Measurements from ENCODE around the gene BTN3A1. TPM values are rescaled to one million over a fixed set of nuclear protein-coding genes. Genes with fewer than 3 reads are reported as not detected.

BTN3A1 gene
- total RNA-seq, 1 experiment from 2014 or later: 2.0 TPM

DNA sequence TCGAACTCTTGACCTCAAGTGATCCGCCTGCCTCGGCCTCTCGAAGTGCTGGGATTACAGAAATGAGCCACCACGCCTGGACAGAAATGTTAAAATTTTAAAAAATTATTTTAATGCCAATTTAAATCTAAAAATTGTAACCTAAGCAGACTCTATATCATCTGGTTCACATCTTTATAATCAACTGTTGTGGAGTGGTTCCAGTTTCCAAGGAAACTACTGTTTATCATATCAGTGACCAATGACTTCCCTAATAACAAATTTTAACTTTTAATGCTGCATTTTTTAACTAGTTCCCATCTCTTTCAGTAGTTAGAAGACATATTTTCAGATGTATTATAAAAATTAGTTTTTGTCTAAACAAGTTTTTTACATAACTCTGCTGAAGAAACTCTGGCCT, 42.3 kb upstream of the BTN3A1 start:
- POLR2A ChIA-PET: no interaction called here
- Mint-ChIP-seq H3K4me3 (ENCODE audit: unreplicated experiment) (no peak overlapping the region), H3K27me3 (ENCODE audit: insufficient read depth, unreplicated experiment) (no peaks in the 10 kb centered on the region), H3K27ac (ENCODE audit: unreplicated experiment) (no peak overlapping the region), H3K36me3 (ENCODE audit: insufficient read depth, unreplicated experiment) (no peaks in the 10 kb centered on the region), H3K9me3 (ENCODE audit: unreplicated experiment) (no peaks in the 10 kb centered on the region), H3K4me1 (ENCODE audit: low read depth, unreplicated experiment) (peaks cover 7% of the 10 kb centered on the region)
- CTCF ChIA-PET: no interaction called here
- peaks cover 4% of the 10 kb centered on the region for H3K4me1 ChIP-seq
- H3K9me3 ChIP-seq: no peaks in the 10 kb centered on the region
- no peak overlapping the region for H3K4me3 ChIP-seq (ENCODE audit: low read depth, low read length)
- BruUV-seq (replicated peaks): no TSS peak
- intact Hi-C loops (cut with micrococcal nuclease; ENCODE audit: unreplicated experiment): no loop called here
- TF ChIP-seq, protein P1, sequence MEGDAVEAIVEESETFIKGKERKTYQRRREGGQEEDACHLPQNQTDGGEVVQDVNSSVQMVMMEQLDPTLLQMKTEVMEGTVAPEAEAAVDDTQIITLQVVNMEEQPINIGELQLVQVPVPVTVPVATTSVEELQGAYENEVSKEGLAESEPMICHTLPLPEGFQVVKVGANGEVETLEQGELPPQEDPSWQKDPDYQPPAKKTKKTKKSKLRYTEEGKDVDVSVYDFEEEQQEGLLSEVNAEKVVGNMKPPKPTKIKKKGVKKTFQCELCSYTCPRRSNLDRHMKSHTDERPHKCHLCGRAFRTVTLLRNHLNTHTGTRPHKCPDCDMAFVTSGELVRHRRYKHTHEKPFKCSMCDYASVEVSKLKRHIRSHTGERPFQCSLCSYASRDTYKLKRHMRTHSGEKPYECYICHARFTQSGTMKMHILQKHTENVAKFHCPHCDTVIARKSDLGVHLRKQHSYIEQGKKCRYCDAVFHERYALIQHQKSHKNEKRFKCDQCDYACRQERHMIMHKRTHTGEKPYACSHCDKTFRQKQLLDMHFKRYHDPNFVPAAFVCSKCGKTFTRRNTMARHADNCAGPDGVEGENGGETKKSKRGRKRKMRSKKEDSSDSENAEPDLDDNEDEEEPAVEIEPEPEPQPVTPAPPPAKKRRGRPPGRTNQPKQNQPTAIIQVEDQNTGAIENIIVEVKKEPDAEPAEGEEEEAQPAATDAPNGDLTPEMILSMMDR (IDR thresholded peaks at IDR 0.05; ENCODE audit: insufficient read depth in 1 of 2, low read depth in 1 of 2, low read length in 1 of 2, severe bottlenecking in 1 of 2, unreplicated experiment in 1 of 2): no peak
- no peak for DNase-seq
- H3K27me3 ChIP-seq (replicated peaks; ENCODE audit: control insufficient read depth, insufficient read depth, low read length): no peaks in the 10 kb centered on the region
- no peaks in the 10 kb centered on the region for H3K36me3 ChIP-seq (ENCODE audit: control insufficient read depth, insufficient read depth, low read length)

DNA sequence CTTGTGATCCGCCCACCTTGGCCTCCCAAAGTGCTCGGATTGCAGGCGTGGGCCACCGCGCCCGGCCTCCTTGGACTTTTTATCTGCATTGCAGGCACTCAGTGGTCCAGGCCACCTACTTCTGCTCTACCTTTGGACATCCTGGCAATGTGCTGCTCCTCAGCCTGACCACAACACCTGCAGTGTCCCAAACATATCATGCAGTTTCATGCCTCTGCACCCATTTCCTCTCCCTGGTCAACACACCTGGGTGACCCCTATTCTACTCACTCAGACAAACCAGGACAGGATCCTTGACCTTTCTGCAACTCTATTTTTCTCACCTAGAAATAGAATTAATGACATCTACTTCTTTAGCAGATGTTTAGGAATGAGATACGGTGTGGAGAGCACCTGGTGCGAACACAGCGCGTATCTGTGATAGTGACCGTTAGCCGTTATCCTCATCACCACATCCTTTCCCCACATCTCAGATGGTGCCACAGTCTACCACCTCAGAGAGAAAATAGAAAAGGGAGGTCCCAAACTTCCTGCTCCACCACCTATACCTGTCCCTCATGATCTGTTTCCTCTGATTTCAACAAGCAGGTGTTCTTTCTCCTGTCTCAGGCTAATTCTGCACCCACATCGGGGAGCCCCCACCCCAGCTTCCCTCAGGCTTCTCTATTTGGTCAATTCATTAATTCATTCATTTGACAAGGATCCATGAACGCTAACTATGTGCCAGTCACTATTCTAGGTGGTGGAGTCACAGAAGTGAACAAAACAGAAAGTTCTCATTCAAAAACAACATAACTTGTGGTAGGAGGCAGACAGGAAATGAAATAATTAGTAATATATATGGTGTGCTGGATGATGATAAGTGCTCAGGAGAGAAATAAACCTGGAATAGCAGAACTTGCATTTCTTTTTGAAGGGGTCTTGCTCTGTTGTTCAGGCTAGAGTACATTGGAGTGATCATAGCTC, 41.3 kb upstream of the BTN3A1 start:
- POLR2A ChIA-PET: no interaction called here
- intact Hi-C loops (cut with micrococcal nuclease; ENCODE audit: unreplicated experiment): no loop called here
- Mint-ChIP-seq H3K4me3 (ENCODE audit: unreplicated experiment) (no peak overlapping the region), H3K4me1 (ENCODE audit: low read depth, unreplicated experiment) (peaks cover 7% of the 10 kb centered on the region), H3K36me3 (ENCODE audit: insufficient read depth, unreplicated experiment) (no peaks in the 10 kb centered on the region), H3K27me3 (ENCODE audit: insufficient read depth, unreplicated experiment) (no peaks in the 10 kb centered on the region), H3K9me3 (ENCODE audit: unreplicated experiment) (no peaks in the 10 kb centered on the region), H3K27ac (ENCODE audit: unreplicated experiment) (no peak overlapping the region)
- no peaks in the 10 kb centered on the region for H3K9me3 ChIP-seq
- no peaks in the 10 kb centered on the region for H3K36me3 ChIP-seq (ENCODE audit: control insufficient read depth, insufficient read depth, low read length)
- no peak for DNase-seq
- CTCF ChIA-PET: no interaction called here
- no peaks in the 10 kb centered on the region for H3K27me3 ChIP-seq (replicated peaks; ENCODE audit: control insufficient read depth, insufficient read depth, low read length)
- H3K4me1 ChIP-seq: no peaks in the 10 kb centered on the region
- no peak overlapping the region for H3K4me3 ChIP-seq (ENCODE audit: low read depth, low read length)
- TF ChIP-seq, protein P1 (IDR thresholded peaks at IDR 0.05; ENCODE audit: insufficient read depth in 1 of 2, low read depth in 1 of 2, low read length in 1 of 2, severe bottlenecking in 1 of 2, unreplicated experiment in 1 of 2): no peak
- BruUV-seq (replicated peaks): no TSS peak

DNA sequence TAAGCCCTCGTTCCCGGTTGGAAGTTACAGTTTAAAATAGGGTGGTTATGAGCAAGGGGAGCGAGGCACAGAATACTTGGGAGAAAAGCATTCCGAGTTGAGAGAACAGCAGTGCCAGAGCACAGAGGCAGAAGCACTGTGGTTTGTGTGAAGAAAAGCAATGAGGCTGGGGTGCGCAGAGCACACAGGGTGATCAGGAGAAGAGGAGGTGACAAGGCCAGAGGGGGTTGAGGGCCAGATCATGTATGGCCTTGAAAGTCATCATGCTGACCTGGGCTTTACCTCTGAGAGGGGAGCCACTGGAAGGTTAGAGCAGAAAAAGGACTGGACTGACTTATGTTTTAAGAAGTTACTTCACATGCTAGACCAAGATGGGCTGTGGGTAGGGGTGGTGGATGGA, 40.5 kb upstream of the BTN3A1 start:
- H3K4me1 ChIP-seq: no peaks in the 10 kb centered on the region
- Mint-ChIP-seq H3K4me3 (ENCODE audit: unreplicated experiment) (no peak overlapping the region), H3K27me3 (ENCODE audit: insufficient read depth, unreplicated experiment) (no peaks in the 10 kb centered on the region), H3K27ac (ENCODE audit: unreplicated experiment) (no peak overlapping the region), H3K9me3 (ENCODE audit: unreplicated experiment) (no peaks in the 10 kb centered on the region), H3K4me1 (ENCODE audit: low read depth, unreplicated experiment) (peaks cover 7% of the 10 kb centered on the region), H3K36me3 (ENCODE audit: insufficient read depth, unreplicated experiment) (no peaks in the 10 kb centered on the region)
- no TSS peak for BruUV-seq (replicated peaks)
- TF ChIP-seq, protein P1 (IDR thresholded peaks at IDR 0.05; ENCODE audit: insufficient read depth in 1 of 2, low read depth in 1 of 2, low read length in 1 of 2, severe bottlenecking in 1 of 2, unreplicated experiment in 1 of 2): no peak
- H3K27me3 ChIP-seq (replicated peaks; ENCODE audit: control insufficient read depth, insufficient read depth, low read length): no peaks in the 10 kb centered on the region
- ChIA-PET CTCF (no interaction called here), POLR2A (no interaction called here)
- no peaks in the 10 kb centered on the region for H3K9me3 ChIP-seq
- H3K4me3 ChIP-seq (ENCODE audit: low read depth, low read length): no peak overlapping the region
- DNase-seq: no peak
- intact Hi-C loops (cut with micrococcal nuclease; ENCODE audit: unreplicated experiment): no loop called here
- no peaks in the 10 kb centered on the region for H3K36me3 ChIP-seq (ENCODE audit: control insufficient read depth, insufficient read depth, low read length)

Measured in Caco-2 (cell line).